Measurements from ENCODE around the gene CDK12. TPM values are rescaled to one million over a fixed set of nuclear protein-coding genes. Genes with fewer than 3 reads are reported as not detected.

The CDK12 gene
- total and polyA plus RNA-seq, 4 donors: 7.5 to 30.3 (median 15.0) TPM

DNA sequence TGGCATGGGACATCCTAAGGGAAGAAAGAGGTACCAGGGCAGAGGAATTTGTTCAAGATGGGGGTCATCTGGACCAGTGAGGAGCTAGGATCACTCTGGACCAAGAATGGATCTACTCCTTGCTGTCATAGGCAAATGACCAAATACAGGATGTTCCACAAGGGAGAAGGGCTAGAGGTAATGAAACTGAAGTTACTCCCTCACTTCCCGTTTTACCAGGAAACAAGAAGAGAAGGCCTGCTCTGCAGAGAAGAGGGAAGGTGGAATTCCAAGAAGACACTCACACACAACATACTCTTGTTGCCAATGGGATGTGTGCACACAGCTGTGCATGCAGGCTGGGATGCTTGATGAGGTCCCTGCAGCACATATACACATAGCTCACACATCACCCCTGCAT lies 107.8 kb downstream of the CDK12 start:
- no peaks in the 10 kb centered on the region for H3K27me3 ChIP-seq (ENCODE audit: control insufficient read depth in 4 of 4, insufficient read depth in 4 of 4, low read length in 3 of 4)
- WGBS: 63% methylated on average over 1 of the region's 1 CpG
- no peak overlapping the region for H3K4me3 ChIP-seq (ENCODE audit: low read depth in 1 of 3, low read length in 3 of 3)
- H3K9me3 ChIP-seq (ENCODE audit: control insufficient read depth in 4 of 4, low read length in 3 of 4): peaks cover 0 to 1% (median 0%) of the 10 kb centered on the region in 4 donors
- no peak overlapping the region for H3K9ac ChIP-seq (ENCODE audit: low read depth in 1 of 2, low read length in 2 of 2)
- TF ChIP-seq, protein P1, sequence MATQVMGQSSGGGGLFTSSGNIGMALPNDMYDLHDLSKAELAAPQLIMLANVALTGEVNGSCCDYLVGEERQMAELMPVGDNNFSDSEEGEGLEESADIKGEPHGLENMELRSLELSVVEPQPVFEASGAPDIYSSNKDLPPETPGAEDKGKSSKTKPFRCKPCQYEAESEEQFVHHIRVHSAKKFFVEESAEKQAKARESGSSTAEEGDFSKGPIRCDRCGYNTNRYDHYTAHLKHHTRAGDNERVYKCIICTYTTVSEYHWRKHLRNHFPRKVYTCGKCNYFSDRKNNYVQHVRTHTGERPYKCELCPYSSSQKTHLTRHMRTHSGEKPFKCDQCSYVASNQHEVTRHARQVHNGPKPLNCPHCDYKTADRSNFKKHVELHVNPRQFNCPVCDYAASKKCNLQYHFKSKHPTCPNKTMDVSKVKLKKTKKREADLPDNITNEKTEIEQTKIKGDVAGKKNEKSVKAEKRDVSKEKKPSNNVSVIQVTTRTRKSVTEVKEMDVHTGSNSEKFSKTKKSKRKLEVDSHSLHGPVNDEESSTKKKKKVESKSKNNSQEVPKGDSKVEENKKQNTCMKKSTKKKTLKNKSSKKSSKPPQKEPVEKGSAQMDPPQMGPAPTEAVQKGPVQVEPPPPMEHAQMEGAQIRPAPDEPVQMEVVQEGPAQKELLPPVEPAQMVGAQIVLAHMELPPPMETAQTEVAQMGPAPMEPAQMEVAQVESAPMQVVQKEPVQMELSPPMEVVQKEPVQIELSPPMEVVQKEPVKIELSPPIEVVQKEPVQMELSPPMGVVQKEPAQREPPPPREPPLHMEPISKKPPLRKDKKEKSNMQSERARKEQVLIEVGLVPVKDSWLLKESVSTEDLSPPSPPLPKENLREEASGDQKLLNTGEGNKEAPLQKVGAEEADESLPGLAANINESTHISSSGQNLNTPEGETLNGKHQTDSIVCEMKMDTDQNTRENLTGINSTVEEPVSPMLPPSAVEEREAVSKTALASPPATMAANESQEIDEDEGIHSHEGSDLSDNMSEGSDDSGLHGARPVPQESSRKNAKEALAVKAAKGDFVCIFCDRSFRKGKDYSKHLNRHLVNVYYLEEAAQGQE (IDR thresholded peaks at IDR 0.05): no peak
- TF ChIP-seq HNF4A (conservative IDR thresholded peaks at IDR 0.05) (no peak), TAF1 (conservative IDR thresholded peaks at IDR 0.05) (no peak), SP1 (IDR thresholded peaks at IDR 0.05) (no peak), FOXA2 (IDR thresholded peaks at IDR 0.05) (no peak), EGR1 (IDR thresholded peaks at IDR 0.05; ENCODE audit: low read depth in 2 of 2) (no peak), HNF4G (IDR thresholded peaks at IDR 0.05) (no peak), RXRA (IDR thresholded peaks at IDR 0.05) (no peak), FOXA1 (IDR thresholded peaks at IDR 0.05) (no peak)
- TF ChIP-seq, protein P2, sequence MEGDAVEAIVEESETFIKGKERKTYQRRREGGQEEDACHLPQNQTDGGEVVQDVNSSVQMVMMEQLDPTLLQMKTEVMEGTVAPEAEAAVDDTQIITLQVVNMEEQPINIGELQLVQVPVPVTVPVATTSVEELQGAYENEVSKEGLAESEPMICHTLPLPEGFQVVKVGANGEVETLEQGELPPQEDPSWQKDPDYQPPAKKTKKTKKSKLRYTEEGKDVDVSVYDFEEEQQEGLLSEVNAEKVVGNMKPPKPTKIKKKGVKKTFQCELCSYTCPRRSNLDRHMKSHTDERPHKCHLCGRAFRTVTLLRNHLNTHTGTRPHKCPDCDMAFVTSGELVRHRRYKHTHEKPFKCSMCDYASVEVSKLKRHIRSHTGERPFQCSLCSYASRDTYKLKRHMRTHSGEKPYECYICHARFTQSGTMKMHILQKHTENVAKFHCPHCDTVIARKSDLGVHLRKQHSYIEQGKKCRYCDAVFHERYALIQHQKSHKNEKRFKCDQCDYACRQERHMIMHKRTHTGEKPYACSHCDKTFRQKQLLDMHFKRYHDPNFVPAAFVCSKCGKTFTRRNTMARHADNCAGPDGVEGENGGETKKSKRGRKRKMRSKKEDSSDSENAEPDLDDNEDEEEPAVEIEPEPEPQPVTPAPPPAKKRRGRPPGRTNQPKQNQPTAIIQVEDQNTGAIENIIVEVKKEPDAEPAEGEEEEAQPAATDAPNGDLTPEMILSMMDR (IDR thresholded peaks at IDR 0.05; ENCODE audit: low read depth, low read length, missing input control): no peak
- TF ChIP-seq, protein P3, sequence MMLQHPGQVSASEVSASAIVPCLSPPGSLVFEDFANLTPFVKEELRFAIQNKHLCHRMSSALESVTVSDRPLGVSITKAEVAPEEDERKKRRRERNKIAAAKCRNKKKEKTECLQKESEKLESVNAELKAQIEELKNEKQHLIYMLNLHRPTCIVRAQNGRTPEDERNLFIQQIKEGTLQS (IDR thresholded peaks at IDR 0.05): no peak
- TF ChIP-seq, protein P4, sequence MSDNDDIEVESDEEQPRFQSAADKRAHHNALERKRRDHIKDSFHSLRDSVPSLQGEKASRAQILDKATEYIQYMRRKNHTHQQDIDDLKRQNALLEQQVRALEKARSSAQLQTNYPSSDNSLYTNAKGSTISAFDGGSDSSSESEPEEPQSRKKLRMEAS (IDR thresholded peaks at IDR 0.05): no peak
- H3K27ac ChIP-seq (ENCODE audit: low read depth in 1 of 2, low read length in 2 of 2): no peak overlapping the region
- DNase-seq (ENCODE audit: low spot score): no peak
- H3K36me3 ChIP-seq (ENCODE audit: control insufficient read depth in 4 of 4, insufficient read depth in 3 of 4, low read depth in 1 of 4, low read length in 3 of 4): peaks cover 2 to 37% (median 10%) of the 10 kb centered on the region in 4 donors
- peaks cover 0 to 6% (median under 1%) of the 10 kb centered on the region in 4 donors for H3K4me1 ChIP-seq (ENCODE audit: control insufficient read depth in 4 of 4, insufficient read depth in 4 of 4, low read length in 3 of 4)

DNA sequence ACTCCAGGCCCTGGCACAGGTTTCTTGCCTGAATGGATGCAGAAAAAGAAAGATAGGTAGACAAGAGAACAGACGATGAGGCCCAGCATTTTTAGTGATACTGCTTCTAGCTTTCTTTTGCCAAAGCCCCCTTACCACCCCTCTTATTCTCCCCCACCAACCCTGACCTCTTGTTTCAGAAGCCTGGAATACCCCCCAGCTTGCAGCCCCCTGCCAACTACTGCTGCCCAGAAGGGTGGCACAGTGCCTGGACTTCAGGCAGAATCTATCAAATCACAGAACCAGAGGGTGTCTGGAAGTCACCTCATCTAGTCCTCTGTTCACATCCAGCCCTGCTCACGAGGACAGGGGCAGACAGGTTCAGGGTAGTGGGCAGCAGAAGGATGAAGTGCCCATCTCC lies 110.8 kb downstream of the CDK12 start:
- 91% methylated on average over 2 of the region's 2 CpGs for WGBS
- H3K36me3 ChIP-seq (ENCODE audit: control insufficient read depth in 4 of 4, insufficient read depth in 3 of 4, low read depth in 1 of 4, low read length in 3 of 4): peaks cover 2 to 18% (median 7%) of the 10 kb centered on the region in 4 donors
- no peak for TF ChIP-seq FOXA1 (IDR thresholded peaks at IDR 0.05)
- no peak for TF ChIP-seq HNF4A (conservative IDR thresholded peaks at IDR 0.05)
- TF ChIP-seq, protein P5, sequence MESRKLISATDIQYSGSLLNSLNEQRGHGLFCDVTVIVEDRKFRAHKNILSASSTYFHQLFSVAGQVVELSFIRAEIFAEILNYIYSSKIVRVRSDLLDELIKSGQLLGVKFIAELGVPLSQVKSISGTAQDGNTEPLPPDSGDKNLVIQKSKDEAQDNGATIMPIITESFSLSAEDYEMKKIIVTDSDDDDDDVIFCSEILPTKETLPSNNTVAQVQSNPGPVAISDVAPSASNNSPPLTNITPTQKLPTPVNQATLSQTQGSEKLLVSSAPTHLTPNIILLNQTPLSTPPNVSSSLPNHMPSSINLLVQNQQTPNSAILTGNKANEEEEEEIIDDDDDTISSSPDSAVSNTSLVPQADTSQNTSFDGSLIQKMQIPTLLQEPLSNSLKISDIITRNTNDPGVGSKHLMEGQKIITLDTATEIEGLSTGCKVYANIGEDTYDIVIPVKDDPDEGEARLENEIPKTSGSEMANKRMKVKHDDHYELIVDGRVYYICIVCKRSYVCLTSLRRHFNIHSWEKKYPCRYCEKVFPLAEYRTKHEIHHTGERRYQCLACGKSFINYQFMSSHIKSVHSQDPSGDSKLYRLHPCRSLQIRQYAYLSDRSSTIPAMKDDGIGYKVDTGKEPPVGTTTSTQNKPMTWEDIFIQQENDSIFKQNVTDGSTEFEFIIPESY (IDR thresholded peaks at IDR 0.05): no peak
- no peak for TF ChIP-seq FOXA2 (IDR thresholded peaks at IDR 0.05)
- TF ChIP-seq JUND (IDR thresholded peaks at IDR 0.05): no peak
- TF ChIP-seq, protein P4 (IDR thresholded peaks at IDR 0.05): no peak
- TF ChIP-seq YY1 (IDR thresholded peaks at IDR 0.05): no peak
- TF ChIP-seq, protein P1 (IDR thresholded peaks at IDR 0.05): no peak
- no peak for TF ChIP-seq RXRA (IDR thresholded peaks at IDR 0.05)
- no peak for TF ChIP-seq GABPA (IDR thresholded peaks at IDR 0.05 in 1 of 2, conservative IDR thresholded peaks at IDR 0.05 in 1 of 2)
- no peak for TF ChIP-seq RAD21 (IDR thresholded peaks at IDR 0.05)
- TF ChIP-seq, protein P2 (IDR thresholded peaks at IDR 0.05; ENCODE audit: low read depth, low read length, missing input control): no peak
- no peak for TF ChIP-seq TAF1 (conservative IDR thresholded peaks at IDR 0.05)
- H3K27ac ChIP-seq (ENCODE audit: low read depth in 1 of 2, low read length in 2 of 2): no peak overlapping the region
- H3K9ac ChIP-seq (ENCODE audit: low read depth in 1 of 2, low read length in 2 of 2): no peak overlapping the region
- no peaks in the 10 kb centered on the region for H3K27me3 ChIP-seq (ENCODE audit: control insufficient read depth in 4 of 4, insufficient read depth in 4 of 4, low read length in 3 of 4)
- no peak overlapping the region for H3K4me3 ChIP-seq (ENCODE audit: low read depth in 1 of 3, low read length in 3 of 3)
- peaks cover 0 to 1% (median 0%) of the 10 kb centered on the region in 4 donors for H3K9me3 ChIP-seq (ENCODE audit: control insufficient read depth in 4 of 4, low read length in 3 of 4)
- DNase-seq (ENCODE audit: low spot score): no peak
- peaks cover 0 to 6% (median under 1%) of the 10 kb centered on the region in 4 donors for H3K4me1 ChIP-seq (ENCODE audit: control insufficient read depth in 4 of 4, insufficient read depth in 4 of 4, low read length in 3 of 4)

All from liver (tissue), 9 donors.